Endothelial cell of umbilical vein (primary cell): ENCODE measurements around the gene SDHC. TPM values are rescaled to one million over a fixed set of nuclear protein-coding genes. Genes with fewer than 3 reads are reported as not detected.

Experiments
- BruUV-seq: library from RNA; stranded (reverse); fragments of 400-500 nt; replicated peaks from 2 replicates; lab custom pipeline; 2021; lab: Mats Ljungman, UMichigan
- CTCF ChIA-PET: fragments of 300-600, 350-600 bp; sonication (Branson Sonifier 250); formaldehyde crosslinking; loops from one replicate; lab custom pipeline; 2021; ENCODE audit warnings: antibody characterized with exemption, inconsistent platforms; lab: Charles Lee
- POLR2A ChIA-PET: fragments of 300-600, 350-600 bp; sonication (Branson Sonifier 250); formaldehyde crosslinking; loops from one replicate; lab custom pipeline; 2021; ENCODE audit warnings: antibody characterized with exemption, inconsistent platforms; lab: Charles Lee
- DNase-seq: peaks from one replicate; pipeline ENCODE4 v3.0.0-alpha.2; 2011; ENCODE audit warnings: low read depth, low spot score
- FAIRE-seq: peaks from 2 replicates; lab custom pipeline; 2011; peaks lifted over from hg19 to GRCh38; lab: Jason Lieb, UNC
- H2AFZ ChIP-seq: 2 replicates; pipeline ENCODE4 v1.6.0; 2012; ENCODE audit warnings: low read depth, low read length, control low read depth, inconsistent platforms
- H3K27ac ChIP-seq: 2 replicates; pipeline ENCODE4 v1.5.1; 2011; ENCODE audit warnings: low read depth, mild to moderate bottlenecking, control low read depth, low read length, moderate library complexity; ENCODE audit not compliant: insufficient read depth
- H3K27me3 ChIP-seq, 2 experiments: 2 replicates each; pipeline versions ENCODE4 v1.6.0 to v1.6.1; 2011; ENCODE audit warnings: low read length in 2 of 2, mixed read lengths in 1 of 2; ENCODE audit not compliant: control insufficient read depth in 2 of 2, insufficient read depth in 2 of 2
- H3K36me3 ChIP-seq, 2 experiments: 2 replicates in 1 of 2; 3 replicates in 1 of 2; pipeline ENCODE4 v1.5.1; 2011; ENCODE audit warnings: low read length in 2 of 2, mild to moderate bottlenecking in 1 of 2, moderate library complexity in 1 of 2; ENCODE audit not compliant: control insufficient read depth in 2 of 2, insufficient read depth in 2 of 2; ENCODE audit errors: extremely low read depth in 1 of 2
- H3K4me1 ChIP-seq: 3 replicates; pipeline ENCODE4 v1.5.1; 2011; ENCODE audit warnings: mild to moderate bottlenecking, low read length; ENCODE audit not compliant: control insufficient read depth, insufficient read depth; ENCODE audit errors: extremely low read depth
- H3K4me2 ChIP-seq: 2 replicates; pipeline ENCODE4 v1.6.1; 2011; ENCODE audit warnings: low read length, control low read depth, mixed read lengths; ENCODE audit not compliant: insufficient read depth
- H3K4me3 ChIP-seq, 3 experiments: fragments of 200-600 bp in 1 of 3; sonication (generic), shearing (Covaris generic) in 1 of 3; replicated peaks in 1 of 3; 2 replicates each; pipeline ENCODE4 v1.5.1; 2011 to 2016; ENCODE audit warnings: control low read depth in 3 of 3, low read length in 3 of 3, mild to moderate bottlenecking in 2 of 3, inconsistent platforms in 1 of 3, low read depth in 1 of 3, moderate library complexity in 1 of 3; ENCODE audit not compliant: insufficient read depth in 1 of 3
- H3K79me2 ChIP-seq: 2 replicates; pipeline ENCODE4 v1.6.0; 2012; ENCODE audit warnings: low read length, inconsistent platforms; ENCODE audit not compliant: control insufficient read depth, insufficient read depth
- H3K9ac ChIP-seq: replicated peaks from 2 replicates; pipeline ENCODE3; 2011; ENCODE audit warnings: low read length, control low read depth; ENCODE audit not compliant: insufficient read depth; ENCODE audit errors: extremely low read depth
- H3K9me1 ChIP-seq: replicated peaks from 3 replicates; pipeline ENCODE4 v1.6.0; 2011; ENCODE audit warnings: mild to moderate bottlenecking, low read length; ENCODE audit not compliant: control insufficient read depth, insufficient read depth; ENCODE audit errors: extremely low read depth
- H3K9me3 ChIP-seq: replicated peaks from 2 replicates; pipeline ENCODE4 v1.5.1; 2012; ENCODE audit warnings: low read length, inconsistent platforms; ENCODE audit not compliant: control insufficient read depth, insufficient read depth
- H4K20me1 ChIP-seq: replicated peaks from 2 replicates; pipeline ENCODE3; 2011; ENCODE audit warnings: mild to moderate bottlenecking, low read length; ENCODE audit not compliant: control insufficient read depth, insufficient read depth; ENCODE audit errors: extremely low read depth
- CTCF ChIP-seq, 2 donors: IDR thresholded peaks; 1 replicate in 1 of 2; 2 replicates in 1 of 2; pipeline ENCODE4 v1.5.1; 2011; ENCODE audit warnings: low read length in 2 of 2, mild to moderate bottlenecking in 2 of 2, moderate library complexity in 2 of 2, control low read depth in 1 of 2, inconsistent platforms in 1 of 2, low read depth in 1 of 2; ENCODE audit not compliant: insufficient read depth in 1 of 2; ENCODE audit errors: extremely low read depth in 1 of 2
- EZH2 ChIP-seq: IDR thresholded peaks from 2 replicates; pipeline ENCODE4 v1.6.1; 2012; ENCODE audit warnings: borderline replicate concordance, low read depth, mild to moderate bottlenecking, moderate library complexity, low read length, inconsistent platforms; ENCODE audit not compliant: severe bottlenecking
- FOS ChIP-seq: IDR thresholded peaks from 2 replicates; pipeline ENCODE4 v1.6.1; 2011; ENCODE audit warnings: mild to moderate bottlenecking, low read length, moderate library complexity, borderline replicate concordance; ENCODE audit not compliant: insufficient read depth
- GATA2 ChIP-seq: IDR thresholded peaks from 2 replicates; pipeline ENCODE4 v1.7.0; 2011; ENCODE audit warnings: low read depth, mild to moderate bottlenecking, moderate library complexity, mixed read lengths, low read length; ENCODE audit not compliant: insufficient read length, insufficient read depth
- JUN ChIP-seq: IDR thresholded peaks from 2 replicates; pipeline ENCODE4 v1.6.1; 2011; ENCODE audit warnings: borderline replicate concordance, low read depth; ENCODE audit not compliant: insufficient read length, insufficient read depth
- MAX ChIP-seq: IDR thresholded peaks from 2 replicates; pipeline ENCODE4 v1.6.1; 2011; ENCODE audit not compliant: insufficient read depth, insufficient read length
- MYC ChIP-seq: IDR thresholded peaks from one replicate; pipeline ENCODE4 v1.6.1; 2011; ENCODE audit warnings: mild to moderate bottlenecking, low read depth, low read length
- POLR2A ChIP-seq: IDR thresholded peaks from 2 replicates; pipeline ENCODE4 v1.6.1; 2012; ENCODE audit warnings: low read depth, mild to moderate bottlenecking, control low read depth, low read length
- POLR2AphosphoS5 ChIP-seq: IDR thresholded peaks from 2 replicates; pipeline ENCODE4 v1.6.1; 2012; ENCODE audit warnings: low read depth, mild to moderate bottlenecking, control low read depth, low read length, moderate library complexity; ENCODE audit not compliant: insufficient read depth
- dilution Hi-C: fragments of 300-500 bp; cut with MboI; formaldehyde crosslinking; loops from one replicate; pipeline ENCODE4 v1.15.0; 2019; ENCODE audit warnings: low sequenced_read_pairs; ENCODE audit not compliant: extremely low pct_ligation_motif_present
- intact Hi-C: fragments of 100-400 bp; cut with micrococcal nuclease; formaldehyde crosslinking; loops from one replicate; pipeline ENCODE4 v1.10.0; 2022
- polyA plus RNA-seq, 4 experiments: library from polyadenylated mRNA; depleted of rRNA in 3 of 4; stranded (reverse) in 3 of 4; unstranded in 1 of 4; fragments of >200 nt; gene quantifications; 2 replicates each; pipeline versions ENCODE4 v1.2.1 to v1.2.3, GENCODE V29; 2011 to 2012; ENCODE audit warnings: missing spikeins in 1 of 4
- total RNA-seq: library from RNA; stranded (reverse); gene quantifications from 2 replicates; pipeline ENCODE4 v1.2.3, GENCODE V29; 2021

SDHC gene
- total and polyA plus RNA-seq, 2 donors (not counting 3 experiments of a cell fraction or from before 2014, with no cell fraction given) = 148 to 279 TPM

- BruUV-seq = no TSS peak
- POLR2A ChIA-PET = no interaction called here
Observed at GRCh38 chr1:161300478-161300877, 13.7 kb upstream of the SDHC start.

More at GRCh38 chr1:161300478-161300877, 13.7 kb upstream of the SDHC start:
- Histone ChIP-seq H3K9me1 (no peaks in the 10 kb centered on the region), H3K4me1 (peaks cover 31% of the 10 kb centered on the region), H3K27me3 (no peaks in the 10 kb centered on the region), H3K9me3 (no peaks in the 10 kb centered on the region), H3K79me2 (peaks cover 4% of the 10 kb centered on the region), H4K20me1 (no peaks in the 10 kb centered on the region), H2AFZ (no peak overlapping the region), H3K9ac (no peak overlapping the region), H3K4me3 (no peak overlapping the region), H3K4me2 (no peak overlapping the region), H3K27ac (no peak overlapping the region), H3K36me3 (no peaks in the 10 kb centered on the region)
- FAIRE-seq (no peak), DNase-seq (no peak)
- dilution Hi-C loops (no loop called here), intact Hi-C loops (no loop called here)
- TF ChIP-seq MYC (no peak), GATA2 (no peak), FOS (no peak), EZH2 (no peak), POLR2AphosphoS5 (no peak), JUN (no peak), POLR2A (no peak), MAX (no peak), CTCF (IDR thresholded peaks at IDR 0.05; ENCODE audit: extremely low read depth in 1 of 2, insufficient read depth in 1 of 2, low read depth in 1 of 2, low read length in 2 of 2) (no peak)
- CTCF ChIA-PET = interaction anchor here (1.5 to 2.3 kb wide), 2 partner anchors 9 to 14 kb away, joined by 3 to 8 read pairs; partner anchors contain the start of gene SDHC
